ENCODE measurements around the gene RBM20.

GRCh38 chr10:110773693-110774068, 129.5 kb downstream of the RBM20 start:
- TF ChIP-seq CTCF (IDR thresholded peaks at IDR 0.05) (no peak), REST (IDR thresholded peaks at IDR 0.05; ENCODE audit: insufficient read depth in 1 of 2, low read depth in 2 of 2, low read length in 1 of 2) (no peak)

Data from Panc1 (cell line).